Esophagus muscularis mucosa (tissue), 3 donors: ENCODE results near the gene IQGAP2.

ENCODE experiments used
- CTCF ChIP-seq, 3 experiments: fragments of 200-600 bp in 2 of 3; fragments of 450-650 bp in 1 of 3; sonication (generic) in 2 of 3; IDR thresholded peaks; one replicate each; pipeline ENCODE4 v1.5.1; 2017 to 2019; ENCODE audit warnings: antibody characterized with exemption in 3 of 3, mild to moderate bottlenecking in 2 of 3, moderate library complexity in 1 of 3
- POLR2A ChIP-seq: fragments of 450-650 bp; IDR thresholded peaks from one replicate; pipeline ENCODE4 v1.6.1; 2017; ENCODE audit warnings: antibody characterized with exemption, moderate library complexity, mild to moderate bottlenecking, low read depth
- POLR2AphosphoS5 ChIP-seq, 2 donors: sonication (generic); formaldehyde crosslinking; IDR thresholded peaks; one replicate each; pipeline ENCODE4 v1.6.1; 2017; ENCODE audit warnings: antibody characterized with exemption in 2 of 2

- TF ChIP-seq CTCF (IDR thresholded peaks at IDR 0.05) (no peak), POLR2A (no peak), POLR2AphosphoS5 (IDR thresholded peaks at IDR 0.05) (no peak)
These were observed 145.6 kb downstream of the IQGAP2 start for GRCh38 chr5:76548525-76549229.
